Chondrocyte (in vitro differentiated cells): ENCODE measurements around the gene LPP. TPM values are rescaled to one million over a fixed set of nuclear protein-coding genes. Genes with fewer than 3 reads are reported as not detected.
"Not testable (repeated sequence)": the region's sequence is repeated elsewhere in the genome, so short reads cannot be mapped to it uniquely, and the experiment has no call there.

Source experiments
- DNase-seq: peaks from one replicate; pipeline ENCODE4 v3.0.0; 2021; ENCODE audit warnings: mixed read lengths, low spot score
- H3K27ac Mint-ChIP-seq: one replicate; pipeline ENCODE4 v1.8.0; 2021; ENCODE audit warnings: mild to moderate bottlenecking, moderate library complexity, mixed read lengths; ENCODE audit not compliant: unreplicated experiment
- H3K27me3 Mint-ChIP-seq: 2 replicates; pipeline ENCODE4 v1.8.0; 2021; ENCODE audit warnings: low read depth, mixed read lengths
- H3K36me3 Mint-ChIP-seq: 2 replicates; pipeline ENCODE4 v1.8.0; 2021; ENCODE audit warnings: low read depth, mixed read lengths
- H3K4me1 Mint-ChIP-seq: 2 replicates; pipeline ENCODE4 v1.8.0; 2021; ENCODE audit warnings: low read depth, mild to moderate bottlenecking, mixed read lengths
- H3K4me3 Mint-ChIP-seq: one replicate; pipeline ENCODE4 v1.8.0; 2021; ENCODE audit warnings: mild to moderate bottlenecking, moderate library complexity, mixed read lengths; ENCODE audit not compliant: unreplicated experiment
- H3K9me3 Mint-ChIP-seq: 2 replicates; pipeline ENCODE4 v1.8.0; 2021; ENCODE audit warnings: low read depth, mixed read lengths
- total RNA-seq: library from RNA; stranded (reverse); gene quantifications from 3 replicates; pipeline ENCODE4 v1.2.1, GENCODE V29; 2021
- TF ChIP-seq, protein P1 (sequence below): fragments of 200-600 bp; sonication (generic); IDR thresholded peaks from 2 replicates; pipeline ENCODE4 v1.5.0; 2021; ENCODE audit warnings: antibody characterized with exemption, mild to moderate bottlenecking, moderate library complexity

LPP gene
- total RNA-seq, 1 donor from 2014 or later, result 295 TPM

GRCh38 chr3:188605905-188606304 lies 451.9 kb downstream of the LPP start:
- Mint-ChIP-seq H3K27ac (peak overlapping the region; percentile 91), H3K9me3 (peaks cover 11% of the 10 kb centered on the region), H3K27me3 (no peaks in the 10 kb centered on the region), H3K4me1 (peaks cover 45% of the 10 kb centered on the region), H3K36me3 (peaks cover 22% of the 10 kb centered on the region), H3K4me3 (no peak overlapping the region)
- TF ChIP-seq, protein P1, sequence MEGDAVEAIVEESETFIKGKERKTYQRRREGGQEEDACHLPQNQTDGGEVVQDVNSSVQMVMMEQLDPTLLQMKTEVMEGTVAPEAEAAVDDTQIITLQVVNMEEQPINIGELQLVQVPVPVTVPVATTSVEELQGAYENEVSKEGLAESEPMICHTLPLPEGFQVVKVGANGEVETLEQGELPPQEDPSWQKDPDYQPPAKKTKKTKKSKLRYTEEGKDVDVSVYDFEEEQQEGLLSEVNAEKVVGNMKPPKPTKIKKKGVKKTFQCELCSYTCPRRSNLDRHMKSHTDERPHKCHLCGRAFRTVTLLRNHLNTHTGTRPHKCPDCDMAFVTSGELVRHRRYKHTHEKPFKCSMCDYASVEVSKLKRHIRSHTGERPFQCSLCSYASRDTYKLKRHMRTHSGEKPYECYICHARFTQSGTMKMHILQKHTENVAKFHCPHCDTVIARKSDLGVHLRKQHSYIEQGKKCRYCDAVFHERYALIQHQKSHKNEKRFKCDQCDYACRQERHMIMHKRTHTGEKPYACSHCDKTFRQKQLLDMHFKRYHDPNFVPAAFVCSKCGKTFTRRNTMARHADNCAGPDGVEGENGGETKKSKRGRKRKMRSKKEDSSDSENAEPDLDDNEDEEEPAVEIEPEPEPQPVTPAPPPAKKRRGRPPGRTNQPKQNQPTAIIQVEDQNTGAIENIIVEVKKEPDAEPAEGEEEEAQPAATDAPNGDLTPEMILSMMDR, result no peak
- DNase-seq, result no peak

DNA sequence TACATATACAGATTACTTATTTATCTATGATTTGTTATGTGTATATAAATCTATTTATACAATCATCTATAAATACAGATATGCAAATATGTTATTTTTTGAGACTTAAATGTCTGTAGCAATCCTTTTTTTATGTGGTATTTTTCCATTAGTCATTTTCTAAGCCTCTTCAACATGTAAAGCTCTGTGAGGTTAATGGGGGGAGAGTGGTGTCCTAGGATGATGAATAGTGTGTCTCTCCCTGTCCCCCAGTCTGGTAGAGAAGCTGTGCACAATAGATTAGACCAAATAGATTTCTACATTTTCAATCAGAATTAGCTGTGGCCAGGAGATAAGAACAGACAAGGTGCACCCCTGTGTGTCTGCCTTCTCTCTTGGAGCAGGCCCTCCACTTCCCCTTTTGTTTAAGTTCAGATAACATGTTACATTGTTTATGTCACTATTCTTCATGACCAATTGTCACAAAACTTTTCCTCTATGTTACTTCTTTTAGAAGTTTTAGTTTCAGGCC lies 453.9 kb downstream of the LPP start:
- DNase-seq, result no peak
- Mint-ChIP-seq H3K27me3 (no peaks in the 10 kb centered on the region), H3K4me3 (no peak overlapping the region), H3K27ac (peak overlapping the region; percentile 83), H3K36me3 (peaks cover 27% of the 10 kb centered on the region), H3K4me1 (peaks cover 51% of the 10 kb centered on the region), H3K9me3 (peaks cover 11% of the 10 kb centered on the region)
- TF ChIP-seq, protein P1, result no peak

- Mint-ChIP-seq H3K27ac (peak overlapping the region; percentile 83), H3K36me3 (peaks cover 27% of the 10 kb centered on the region), H3K4me3 (no peak overlapping the region), H3K4me1 (peaks cover 51% of the 10 kb centered on the region), H3K27me3 (no peaks in the 10 kb centered on the region), H3K9me3 (peaks cover 11% of the 10 kb centered on the region)
- DNase-seq, result no peak
- TF ChIP-seq, protein P1, result no peak
Observed at GRCh38 chr3:188608401-188608800, 454.4 kb downstream of the LPP start.

GRCh38 chr3:188613721-188614120 lies 459.8 kb downstream of the LPP start:
- H3K36me3 Mint-ChIP-seq, result peaks cover 24% of the 10 kb centered on the region
- not testable (repeated sequence) for H3K27me3 Mint-ChIP-seq

DNA sequence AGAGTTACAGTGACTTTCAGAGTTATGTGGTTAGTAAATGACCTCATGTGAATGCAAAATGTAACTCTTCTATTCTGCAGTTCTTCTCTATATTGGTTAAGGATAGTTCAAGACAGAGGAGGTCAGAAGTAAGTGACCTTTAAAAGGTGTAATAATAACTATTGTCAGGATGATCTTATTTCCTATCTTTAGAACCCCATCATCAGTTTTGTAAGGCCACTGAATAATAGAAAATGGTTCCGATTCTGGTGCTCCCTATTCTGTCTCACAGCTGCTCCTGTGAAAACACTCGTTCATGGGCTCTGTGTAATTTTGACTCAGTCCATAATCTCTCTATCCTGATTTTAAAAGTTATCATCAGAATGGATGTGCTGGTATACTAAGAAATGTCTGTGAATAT lies 463.3 kb downstream of the LPP start:
- Mint-ChIP-seq H3K27me3 (no peaks in the 10 kb centered on the region), H3K4me1 (peaks cover 5% of the 10 kb centered on the region), H3K36me3 (peaks cover 4% of the 10 kb centered on the region), H3K9me3 (no peaks in the 10 kb centered on the region), H3K4me3 (no peak overlapping the region), H3K27ac (no peak overlapping the region)
- no peak for DNase-seq
- TF ChIP-seq, protein P1, result no peak

More at GRCh38 chr3:188613721-188614120, 459.8 kb downstream of the LPP start:
- not testable (repeated sequence) for H3K27ac Mint-ChIP-seq, H3K9me3 Mint-ChIP-seq, H3K4me1 Mint-ChIP-seq, DNase-seq, H3K4me3 Mint-ChIP-seq

- Mint-ChIP-seq H3K36me3 (peaks cover 5% of the 10 kb centered on the region), H3K4me3 (no peak overlapping the region), H3K9me3 (no peaks in the 10 kb centered on the region), H3K4me1 (peaks cover 5% of the 10 kb centered on the region), H3K27ac (no peak overlapping the region), H3K27me3 (no peaks in the 10 kb centered on the region)
- TF ChIP-seq, protein P1, result no peak
- no peak for DNase-seq
Observed at GRCh38 chr3:188617988-188618701, 464.2 kb downstream of the LPP start.
